HepG2 (cell line): ENCODE measurements around the gene DAB2. TPM values are rescaled to one million over a fixed set of nuclear protein-coding genes. Genes with fewer than 3 reads are reported as not detected.
A peak's percentile ranks its signal among the peaks of the same experiment; 100 is the strongest.

ENCODE experiments used
- ATAC-seq: fragments of 200-7000 bp; cut with Tn5 transposase; 3 replicates; pipeline ENCODE4 v1.9.1; 2020; ENCODE audit warnings: mild to moderate bottlenecking, moderate library complexity
- BruUV-seq: library from RNA; stranded (reverse); fragments of 400-500 nt; replicated peaks from 2 replicates; lab custom pipeline; 2021; lab: Mats Ljungman, UMichigan
- CTCF ChIA-PET: fragments of 300-600 bp; formaldehyde crosslinking; extraction: SDS; loops from one replicate; lab custom pipeline; 2021; ENCODE audit warnings: low total read pairs, inconsistent platforms, low intra/inter-chr PET ratio; lab: Yijun Ruan, JAX
- POLR2A ChIA-PET: fragments of 350-600 bp; sonication (Branson Sonifier 250); formaldehyde crosslinking; loops from one replicate; lab custom pipeline; 2020; ENCODE audit warnings: antibody characterized with exemption, inconsistent platforms; lab: Yijun Ruan, JAX
- DNase-seq: peaks from one replicate; pipeline ENCODE4 v3.0.0-alpha.2; 2015; ENCODE audit warnings: low spot score
- FAIRE-seq: peaks from 3 replicates; lab custom pipeline; 2011; peaks lifted over from hg19 to GRCh38; lab: Jason Lieb, UNC
- H2AFZ ChIP-seq: one replicate; pipeline ENCODE4 v1.6.1; 2011; ENCODE audit warnings: low read length, inconsistent platforms
- H3K27ac ChIP-seq: fragments of 300-600 bp; 3 replicates; pipeline ENCODE4 v1.8.0; 2011; ENCODE audit warnings: mixed run types, mild to moderate bottlenecking, mixed read lengths, low read length, inconsistent platforms; ENCODE audit not compliant: insufficient read depth; ENCODE audit errors: extremely low read length
- H3K27me3 ChIP-seq, 2 experiments: fragments of 200-600 bp in 1 of 2; 2 replicates in 1 of 2; 3 replicates in 1 of 2; pipeline versions ENCODE4 v1.6.0 to v1.8.0; 2011; ENCODE audit warnings: low read length in 2 of 2, mild to moderate bottlenecking in 2 of 2, moderate library complexity in 2 of 2, inconsistent platforms in 1 of 2; ENCODE audit not compliant: insufficient read depth in 2 of 2, control insufficient read depth in 1 of 2
- H3K36me3 ChIP-seq, 2 experiments: fragments of 200-600 bp in 1 of 2; replicated peaks in 1 of 2; 2 replicates in 1 of 2; 3 replicates in 1 of 2; pipeline versions ENCODE4 v1.5.1 to v1.8.0; 2011; ENCODE audit warnings: low read length in 2 of 2, inconsistent platforms in 1 of 2; ENCODE audit not compliant: insufficient read depth in 2 of 2, control insufficient read depth in 1 of 2
- H3K4me1 ChIP-seq: 2 replicates; pipeline ENCODE4 v1.5.1; 2012; ENCODE audit warnings: low read length, inconsistent platforms; ENCODE audit not compliant: insufficient read depth
- H3K4me2 ChIP-seq: 2 replicates; pipeline ENCODE4 v1.6.0; 2011; ENCODE audit warnings: low read depth, low read length, inconsistent platforms
- H3K4me3 ChIP-seq, 3 experiments: fragments of 200-600 bp in 1 of 3; sonication (generic), shearing (Covaris generic) in 1 of 3; replicated peaks in 1 of 3; 2 replicates each; pipeline ENCODE4 v1.5.1; 2011 to 2016; ENCODE audit warnings: low read length in 3 of 3, inconsistent platforms in 2 of 3, low read depth in 2 of 3, mild to moderate bottlenecking in 2 of 3, control low read depth in 1 of 3, mixed read lengths in 1 of 3; ENCODE audit not compliant: insufficient read depth in 1 of 3
- H3K79me2 ChIP-seq: one replicate; pipeline ENCODE4 v1.6.1; 2011; ENCODE audit warnings: low read length, inconsistent platforms; ENCODE audit not compliant: insufficient read depth
- H3K9ac ChIP-seq: 2 replicates; pipeline ENCODE4 v1.6.0; 2011; ENCODE audit warnings: mild to moderate bottlenecking, low read depth, low read length, inconsistent platforms; ENCODE audit not compliant: insufficient read depth
- H3K9me3 ChIP-seq: 2 replicates; pipeline ENCODE4 v1.5.1; 2012; ENCODE audit warnings: mild to moderate bottlenecking, low read length
- H4K20me1 ChIP-seq: 2 replicates; pipeline ENCODE4 v1.6.0; 2011; ENCODE audit warnings: inconsistent platforms, mild to moderate bottlenecking, low read length, moderate library complexity; ENCODE audit not compliant: insufficient read depth
- KDM2A ChIP-seq: sonication (generic); formaldehyde crosslinking; IDR thresholded peaks from 2 replicates; pipeline ENCODE4 v1.4.0; 2020; ENCODE audit warnings: low read depth, missing genetic modification reagents, borderline replicate concordance
- MYNN ChIP-seq: sonication (generic); formaldehyde crosslinking; IDR thresholded peaks from 2 replicates; pipeline ENCODE4 v1.4.0; 2020; ENCODE audit warnings: mild to moderate bottlenecking, low read depth, missing genetic modification reagents
- PHF21A ChIP-seq: sonication (generic); formaldehyde crosslinking; IDR thresholded peaks from 2 replicates; pipeline ENCODE4 v1.5.0; 2020; ENCODE audit warnings: mild to moderate bottlenecking, missing genetic modification reagents
- POLR2A ChIP-seq, 2 experiments: IDR thresholded peaks; 2 replicates each; pipeline ENCODE4 v1.6.1; 2011; ENCODE audit warnings: low read depth in 2 of 2, low read length in 2 of 2, mild to moderate bottlenecking in 1 of 2, moderate library complexity in 1 of 2; ENCODE audit not compliant: insufficient read depth in 1 of 2
- POLR2AphosphoS5 ChIP-seq: IDR thresholded peaks from 2 replicates; pipeline ENCODE4 v1.6.1; 2012; ENCODE audit warnings: low read depth, low read length
- POLR2G ChIP-seq: fragments of 200-400 bp; formaldehyde crosslinking; IDR thresholded peaks from 2 replicates; pipeline ENCODE4 v1.6.1; 2018; ENCODE audit warnings: mild to moderate bottlenecking, low read depth, low read length, moderate library complexity
- SNAPC2 ChIP-seq: sonication (generic); formaldehyde crosslinking; IDR thresholded peaks from 2 replicates; pipeline ENCODE4 v1.8.1; 2022; ENCODE audit warnings: mild to moderate bottlenecking, missing genetic modification reagents
- ZFP1 ChIP-seq: IDR thresholded peaks from 2 replicates; pipeline ENCODE4 v1.6.1; 2016
- ZNF138 ChIP-seq: sonication (generic); formaldehyde crosslinking; IDR thresholded peaks from 2 replicates; pipeline ENCODE4 v1.5.0; 2020; ENCODE audit warnings: mild to moderate bottlenecking, low read depth, missing genetic modification reagents
- ZNF256 ChIP-seq: sonication (generic); formaldehyde crosslinking; conservative IDR thresholded peaks from 2 replicates; pipeline ENCODE4 v1.4.0; 2020; ENCODE audit warnings: missing genetic modification reagents
- ZNF263 ChIP-seq: sonication (generic); formaldehyde crosslinking; IDR thresholded peaks from 2 replicates; pipeline ENCODE4 v1.4.0; 2020; ENCODE audit warnings: missing genetic modification reagents
- ZNF446 ChIP-seq: sonication (generic); formaldehyde crosslinking; IDR thresholded peaks from 2 replicates; pipeline ENCODE4 v1.5.0; 2020; ENCODE audit warnings: mild to moderate bottlenecking, missing genetic modification reagents
- ZNF772 ChIP-seq: sonication (generic); formaldehyde crosslinking; IDR thresholded peaks from 2 replicates; pipeline ENCODE4 v1.5.0; 2020; ENCODE audit warnings: mild to moderate bottlenecking, missing genetic modification reagents
- WGBS: methylation state at CpG from one replicate; pipeline ENCODE4 v1.1.6; 2017; ENCODE audit warnings: low lambda C conversion rate; 5-methylcytosine and 5-hydroxymethylcytosine counted together
- in situ Hi-C: cut with HindIII; loops from 2 replicates; pipeline ENCODE4 v1.10.0; 2017; ENCODE audit warnings: low pct_unique_long_range_greater_than_20kb; ENCODE audit not compliant: extremely low pct_ligation_motif_present
- intact Hi-C: fragments of 100-400 bp; cut with micrococcal nuclease; formaldehyde crosslinking; loops from one replicate; pipeline ENCODE4 v1.10.0; 2022; ENCODE audit not compliant: unreplicated experiment
- polyA plus RNA-seq, 8 experiments: library from polyadenylated mRNA; depleted of rRNA in 3 of 8; stranded (reverse) in 7 of 8; unstranded in 1 of 8; fragments of >200 nt; fragmentation: Illumina TruSeq in 4 of 8; extraction: Trizol in 4 of 8; gene quantifications; 2 replicates each; pipeline versions ENCODE4 v1.2.1 to v1.2.3, GENCODE V29; 2011 to 2016; ENCODE audit warnings: low read depth in 4 of 8, missing spikeins in 1 of 8, mixed read lengths in 1 of 8; ENCODE audit not compliant: insufficient read depth in 1 of 8
- total RNA-seq, 5 experiments: library from RNA; depleted of rRNA; stranded (reverse); fragments of >200 nt; fragmentation: Illumina TruSeq; extraction: Trizol; gene quantifications; 2 replicates each; pipeline ENCODE4 v1.2.3, GENCODE V29; 2016; ENCODE audit warnings: low read depth in 1 of 5
- TF ChIP-seq, protein P1 (sequence below): sonication (generic); formaldehyde crosslinking; IDR thresholded peaks from 2 replicates; pipeline ENCODE4 v1.5.1; 2020; ENCODE audit warnings: missing genetic modification reagents, mild to moderate bottlenecking, borderline replicate concordance
- TF ChIP-seq, protein P2 (sequence below): sonication (generic); formaldehyde crosslinking; IDR thresholded peaks from 2 replicates; pipeline ENCODE4 v1.5.0; 2020; ENCODE audit warnings: mild to moderate bottlenecking, missing genetic modification reagents
- TF ChIP-seq, protein P3 (sequence below): sonication (generic); formaldehyde crosslinking; IDR thresholded peaks from 2 replicates; pipeline ENCODE4 v1.5.0; 2020; ENCODE audit warnings: missing genetic modification reagents

The DAB2 gene
- total and polyA plus RNA-seq, 2 of the 13 experiments (the other 11 are each of a cell fraction or from before 2014, with no cell fraction given), result 6.4 to 6.5 TPM

DNA sequence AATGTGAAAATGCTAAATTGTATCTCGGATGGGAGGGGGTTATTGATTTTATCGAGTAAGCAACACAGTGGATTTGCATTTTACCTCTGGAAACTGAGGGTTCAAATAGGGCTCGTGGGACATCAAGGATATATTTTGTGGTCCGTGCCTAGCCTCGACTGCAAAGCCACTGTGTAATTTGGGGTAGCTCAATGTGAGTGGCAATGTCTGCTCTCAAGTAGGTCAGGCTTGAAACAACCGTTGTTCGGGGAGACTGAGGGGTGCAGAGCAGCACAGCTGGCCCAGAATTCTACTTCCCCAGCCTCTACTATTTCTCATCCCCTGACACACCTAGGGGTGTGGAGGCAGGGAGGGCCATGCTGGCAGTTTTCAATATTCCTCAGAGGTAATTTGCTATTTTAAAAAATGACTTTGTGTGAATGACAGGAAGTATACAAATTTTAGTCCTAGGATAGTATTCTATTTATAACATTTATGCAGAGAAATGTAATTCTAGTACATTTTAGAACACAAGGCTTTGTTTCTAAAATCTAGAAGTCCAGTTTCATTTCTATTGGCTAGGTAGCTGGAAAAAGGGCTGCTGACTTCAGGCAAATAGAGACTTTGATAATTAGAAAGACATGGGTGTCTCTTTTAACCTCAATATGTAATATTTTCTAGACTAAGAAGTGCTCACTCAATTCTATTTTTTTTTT is 1.4 kb upstream of the DAB2 start:
- H3K4me2 ChIP-seq, result peak overlapping the region; percentile 83

More for the DNA sequence above, 1.4 kb upstream of the DAB2 start:
- no peak overlapping the region for H3K27ac ChIP-seq
- no peak for DNase-seq
- intact Hi-C loops (no loop called here), in situ Hi-C loops (no loop called here)
- no peak overlapping the region for H3K9ac ChIP-seq
- peaks cover 9% of the 10 kb centered on the region for H3K79me2 ChIP-seq
- 12% methylated on average over 7 of the region's 7 CpGs for WGBS
- H3K9me3 ChIP-seq, result no peaks in the 10 kb centered on the region
- no peaks in the 10 kb centered on the region for H4K20me1 ChIP-seq
- no peaks in the 10 kb centered on the region for H3K36me3 ChIP-seq
- no peak overlapping the region for H3K4me3 ChIP-seq
- no peak for FAIRE-seq
- H2AFZ ChIP-seq, result no peak overlapping the region
- ATAC-seq, result no peak
- ChIA-PET POLR2A (interaction anchor here (4.0 kb wide), 1 partner anchor 26 kb away, joined by 33 read pairs; no protein-coding TSS in a partner anchor), CTCF (no interaction called here)
- TF ChIP-seq POLR2A (IDR thresholded peaks at IDR 0.05; ENCODE audit: insufficient read depth in 1 of 2, low read depth in 2 of 2, low read length in 2 of 2), result no peak
- TF ChIP-seq ZNF138 (CRISPR knock-in tag), result no peak
- no peak for TF ChIP-seq ZNF263 (CRISPR knock-in tag)
- no peak for TF ChIP-seq ZNF256 (CRISPR knock-in tag)
- no peak for TF ChIP-seq ZNF446 (CRISPR knock-in tag)
- TF ChIP-seq, protein P1, sequence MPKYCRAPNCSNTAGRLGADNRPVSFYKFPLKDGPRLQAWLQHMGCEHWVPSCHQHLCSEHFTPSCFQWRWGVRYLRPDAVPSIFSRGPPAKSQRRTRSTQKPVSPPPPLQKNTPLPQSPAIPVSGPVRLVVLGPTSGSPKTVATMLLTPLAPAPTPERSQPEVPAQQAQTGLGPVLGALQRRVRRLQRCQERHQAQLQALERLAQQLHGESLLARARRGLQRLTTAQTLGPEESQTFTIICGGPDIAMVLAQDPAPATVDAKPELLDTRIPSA (CRISPR knock-in tag), result no peak
- TF ChIP-seq, protein P2, sequence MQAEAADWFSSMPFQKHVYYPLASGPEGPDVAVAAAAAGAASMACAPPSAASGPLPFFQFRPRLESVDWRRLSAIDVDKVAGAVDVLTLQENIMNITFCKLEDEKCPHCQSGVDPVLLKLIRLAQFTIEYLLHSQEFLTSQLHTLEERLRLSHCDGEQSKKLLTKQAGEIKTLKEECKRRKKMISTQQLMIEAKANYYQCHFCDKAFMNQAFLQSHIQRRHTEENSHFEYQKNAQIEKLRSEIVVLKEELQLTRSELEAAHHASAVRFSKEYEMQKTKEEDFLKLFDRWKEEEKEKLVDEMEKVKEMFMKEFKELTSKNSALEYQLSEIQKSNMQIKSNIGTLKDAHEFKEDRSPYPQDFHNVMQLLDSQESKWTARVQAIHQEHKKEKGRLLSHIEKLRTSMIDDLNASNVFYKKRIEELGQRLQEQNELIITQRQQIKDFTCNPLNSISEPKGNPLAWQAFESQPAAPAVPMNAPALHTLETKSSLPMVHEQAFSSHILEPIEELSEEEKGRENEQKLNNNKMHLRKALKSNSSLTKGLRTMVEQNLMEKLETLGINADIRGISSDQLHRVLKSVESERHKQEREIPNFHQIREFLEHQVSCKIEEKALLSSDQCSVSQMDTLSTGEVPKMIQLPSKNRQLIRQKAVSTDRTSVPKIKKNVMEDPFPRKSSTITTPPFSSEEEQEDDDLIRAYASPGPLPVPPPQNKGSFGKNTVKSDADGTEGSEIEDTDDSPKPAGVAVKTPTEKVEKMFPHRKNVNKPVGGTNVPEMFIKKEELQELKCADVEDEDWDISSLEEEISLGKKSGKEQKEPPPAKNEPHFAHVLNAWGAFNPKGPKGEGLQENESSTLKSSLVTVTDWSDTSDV (CRISPR knock-in tag), result no peak
- TF ChIP-seq, protein P3, sequence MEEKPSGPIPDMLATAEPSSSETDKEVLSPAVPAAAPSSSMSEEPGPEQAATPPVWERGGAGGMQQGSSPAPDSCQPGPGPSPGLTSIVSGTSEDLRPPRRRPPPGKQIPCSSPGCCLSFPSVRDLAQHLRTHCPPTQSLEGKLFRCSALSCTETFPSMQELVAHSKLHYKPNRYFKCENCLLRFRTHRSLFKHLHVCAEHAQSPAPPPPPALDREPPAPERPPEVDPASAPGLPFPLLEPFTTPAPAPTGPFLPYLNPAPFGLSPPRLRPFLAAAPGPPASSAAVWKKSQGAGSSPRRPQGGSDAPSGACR, result no peak
- no peak for TF ChIP-seq ZNF772 (CRISPR knock-in tag)
- no peak for TF ChIP-seq MYNN
- no peak for TF ChIP-seq POLR2G
- no peak for TF ChIP-seq PHF21A (CRISPR knock-in tag)
- TF ChIP-seq ZFP1 (CRISPR knock-in tag), result no peak
- TF ChIP-seq POLR2AphosphoS5, result no peak
- TF ChIP-seq KDM2A, result no peak
- TF ChIP-seq SNAPC2 (CRISPR knock-in tag), result no peak
- peaks cover 53% of the 10 kb centered on the region for H3K4me1 ChIP-seq
- BruUV-seq, result no TSS peak
- H3K27me3 ChIP-seq, result no peaks in the 10 kb centered on the region; a peak in 1 of 5 replicates
